Stomach (tissue), 19 donors: ENCODE data around the gene THSD7B. TPM values are rescaled to one million over a fixed set of nuclear protein-coding genes. Genes with fewer than 3 reads are reported as not detected.
A peak's percentile ranks its signal among the peaks of the same experiment; 100 is the strongest.

ENCODE experiments used
- DNase-seq, 2 donors: peaks; one replicate each; pipeline versions ENCODE4 v3.0.0 to v3.0.0-alpha.2; 2013 to 2019
- H3K27ac ChIP-seq, 5 donors: fragments of 200-600 bp in 4 of 5; sonication (generic) in 4 of 5; one replicate each; pipeline ENCODE4 v1.5.1; 2013 to 2019; ENCODE audit warnings: mild to moderate bottlenecking in 1 of 5, moderate library complexity in 1 of 5
- H3K27me3 ChIP-seq, 3 donors: fragments of 200-600 bp; sonication (generic); one replicate each; pipeline ENCODE4 v1.5.1; 2017 to 2019; ENCODE audit warnings: mixed run types in 1 of 3
- H3K36me3 ChIP-seq, 4 donors: fragments of 200-600 bp; sonication (generic); 1 replicate in 3 of 4; 2 replicates in 1 of 4; pipeline ENCODE4 v1.5.1; 2016 to 2019
- H3K4me1 ChIP-seq, 4 donors: fragments of 200-600 bp; sonication (generic); one replicate each; pipeline ENCODE4 v1.5.1; 2016 to 2019
- H3K4me3 ChIP-seq, 4 donors: fragments of 200-600 bp; sonication (generic) in 3 of 4; one replicate each; pipeline ENCODE4 v1.5.1; 2016 to 2019; ENCODE audit warnings: mild to moderate bottlenecking in 1 of 4
- H3K9me3 ChIP-seq, 4 donors: fragments of 200-600 bp; sonication (generic); one replicate each; pipeline ENCODE4 v1.5.1; 2016 to 2019
- CTCF ChIP-seq, 7 experiments: fragments of 450-650 bp in 4 of 7; fragments of 200-600 bp in 3 of 7; sonication (generic) in 3 of 7; IDR thresholded peaks; one replicate each; pipeline ENCODE4 v1.5.1; 2016 to 2019; ENCODE audit warnings: antibody characterized with exemption in 7 of 7, control low read depth in 2 of 7, mild to moderate bottlenecking in 1 of 7
- EP300 ChIP-seq: sonication (generic); formaldehyde crosslinking; IDR thresholded peaks from one replicate; pipeline ENCODE4 v1.6.1; 2017; ENCODE audit warnings: antibody characterized with exemption
- POLR2A ChIP-seq, 4 donors: fragments of 450-650 bp; IDR thresholded peaks; one replicate each; pipeline ENCODE4 v1.6.1; 2016; ENCODE audit warnings: antibody characterized with exemption in 4 of 4, control low read depth in 2 of 4, mild to moderate bottlenecking in 1 of 4, moderate library complexity in 1 of 4
- POLR2AphosphoS5 ChIP-seq, 3 donors: sonication (generic); formaldehyde crosslinking; IDR thresholded peaks; one replicate each; pipeline ENCODE4 v1.6.1; 2016; ENCODE audit warnings: antibody characterized with exemption in 3 of 3
- WGBS, 5 donors: extraction: QIAGEN DNeasy Blood & Tissue Kit in 3 of 5; methylation state at CpG; one replicate each; pipeline versions ENCODE4 v1.1.5 to v1.1.7; 2013 to 2018; 5-methylcytosine and 5-hydroxymethylcytosine counted together
- intact Hi-C: fragments of 100-400 bp; cut with DNase I; formaldehyde crosslinking; loops from one replicate; pipeline ENCODE4 v1.15.1; 2023; ENCODE audit warnings: low total_unique reads
- long read RNA-seq, 10 donors: transcript quantifications; one replicate each; lab custom pipeline, GENCODE V29; 2026
- polyA plus RNA-seq, 3 donors: library from polyadenylated mRNA; stranded (reverse); fragments of 200-250 nt; gene quantifications; one replicate each; pipeline ENCODE4 v1.2.3, GENCODE V29; 2013
- total RNA-seq, 5 donors: library from RNA; depleted of rRNA; stranded (reverse); fragments of >200 nt; gene quantifications; one replicate each; pipeline versions ENCODE4 v1.1.0 to v1.2.3, GENCODE V29; 2014 to 2016
- donor health status: healthy with polysubstance abuse.
- donor health status: Bipolar disorder and iron deficiency.
- donor health status: healthy.

THSD7B gene, protein sequence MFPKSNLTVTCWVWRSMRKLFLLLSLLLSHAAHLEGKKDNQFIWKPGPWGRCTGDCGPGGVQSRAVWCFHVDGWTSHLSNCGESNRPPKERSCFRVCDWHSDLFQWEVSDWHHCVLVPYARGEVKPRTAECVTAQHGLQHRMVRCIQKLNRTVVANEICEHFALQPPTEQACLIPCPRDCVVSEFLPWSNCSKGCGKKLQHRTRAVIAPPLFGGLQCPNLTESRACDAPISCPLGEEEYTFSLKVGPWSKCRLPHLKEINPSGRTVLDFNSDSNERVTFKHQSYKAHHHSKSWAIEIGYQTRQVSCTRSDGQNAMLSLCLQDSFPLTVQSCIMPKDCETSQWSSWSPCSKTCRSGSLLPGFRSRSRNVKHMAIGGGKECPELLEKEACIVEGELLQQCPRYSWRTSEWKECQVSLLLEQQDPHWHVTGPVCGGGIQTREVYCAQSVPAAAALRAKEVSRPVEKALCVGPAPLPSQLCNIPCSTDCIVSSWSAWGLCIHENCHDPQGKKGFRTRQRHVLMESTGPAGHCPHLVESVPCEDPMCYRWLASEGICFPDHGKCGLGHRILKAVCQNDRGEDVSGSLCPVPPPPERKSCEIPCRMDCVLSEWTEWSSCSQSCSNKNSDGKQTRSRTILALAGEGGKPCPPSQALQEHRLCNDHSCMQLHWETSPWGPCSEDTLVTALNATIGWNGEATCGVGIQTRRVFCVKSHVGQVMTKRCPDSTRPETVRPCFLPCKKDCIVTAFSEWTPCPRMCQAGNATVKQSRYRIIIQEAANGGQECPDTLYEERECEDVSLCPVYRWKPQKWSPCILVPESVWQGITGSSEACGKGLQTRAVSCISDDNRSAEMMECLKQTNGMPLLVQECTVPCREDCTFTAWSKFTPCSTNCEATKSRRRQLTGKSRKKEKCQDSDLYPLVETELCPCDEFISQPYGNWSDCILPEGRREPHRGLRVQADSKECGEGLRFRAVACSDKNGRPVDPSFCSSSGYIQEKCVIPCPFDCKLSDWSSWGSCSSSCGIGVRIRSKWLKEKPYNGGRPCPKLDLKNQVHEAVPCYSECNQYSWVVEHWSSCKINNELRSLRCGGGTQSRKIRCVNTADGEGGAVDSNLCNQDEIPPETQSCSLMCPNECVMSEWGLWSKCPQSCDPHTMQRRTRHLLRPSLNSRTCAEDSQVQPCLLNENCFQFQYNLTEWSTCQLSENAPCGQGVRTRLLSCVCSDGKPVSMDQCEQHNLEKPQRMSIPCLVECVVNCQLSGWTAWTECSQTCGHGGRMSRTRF (N-terminal part only)
- total RNA-seq (1 to 10 TPM in 1 of 5 donors, not detected in 4; 4.4 TPM), polyA plus RNA-seq (under 1 TPM in 1 of 3 donors, not detected in 2; 0.05 TPM)
- long read RNA-seq, donor 1 = 0 reads
- long read RNA-seq, donor 2 = 0 reads
- long read RNA-seq, donor 3 = 0 reads
- long read RNA-seq, donor 4 = 0 reads
- long read RNA-seq, donor 5 = 0 reads
- long read RNA-seq, donor 6 = 0 reads
- long read RNA-seq, donor 7 = 0 reads
- long read RNA-seq, donor 8 = 0 reads
- long read RNA-seq, donor 9 = 0 reads
- long read RNA-seq, donor 10 = 0 reads

DNA sequence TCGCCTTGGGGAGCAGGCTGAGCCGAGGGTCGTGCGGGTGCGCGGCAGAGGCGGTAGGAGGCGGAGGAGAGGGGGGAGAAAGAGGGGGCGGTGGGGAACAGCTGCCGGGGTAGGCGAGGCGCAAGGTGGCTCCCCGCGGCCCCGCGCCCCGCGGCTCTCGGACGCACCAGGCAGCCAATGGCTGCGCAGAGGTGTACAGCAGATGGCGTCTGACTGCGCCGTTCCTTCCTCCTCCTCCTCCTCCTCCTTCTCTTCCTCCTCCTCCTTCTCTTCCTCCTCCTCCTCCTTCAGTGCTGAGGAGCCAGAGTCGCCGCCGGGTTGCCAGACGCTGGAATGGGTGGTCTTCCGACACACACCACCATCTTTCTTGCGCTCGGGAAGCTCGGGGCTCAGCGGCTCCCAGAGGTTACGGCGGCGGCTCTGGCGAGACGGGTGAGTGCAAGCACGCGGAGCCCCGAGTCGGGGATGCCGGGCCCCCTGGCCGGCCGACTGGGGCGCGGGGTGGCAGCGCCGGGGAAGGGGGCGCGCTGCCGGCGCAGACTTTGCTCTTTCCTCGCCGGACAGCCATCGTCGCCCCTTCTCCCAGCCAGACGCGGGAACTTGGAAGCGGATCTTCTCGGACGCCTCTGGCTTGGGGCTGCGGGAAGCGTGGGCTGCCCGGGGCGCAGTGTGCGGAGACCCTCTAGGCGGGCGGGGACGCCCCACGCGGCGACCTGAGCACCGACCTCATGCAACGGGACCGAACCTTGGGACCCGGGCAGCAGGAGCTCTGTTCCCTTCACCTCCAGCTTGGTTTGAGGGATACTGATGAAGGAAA, at the start of gene THSD7B:
Gene THSD7B, plus strand, starts transcription at position 290 of the 817 bp plus-strand sequence. CDS start 116,634 bp downstream, outside the sequence.
- no peaks in the 10 kb centered on the region for H3K9me3 ChIP-seq
- intact Hi-C loops = no loop called here
- peak within 1 kb of the TSS; percentile 42 to 52 (median 46) for H3K4me3 ChIP-seq
- H3K4me1 ChIP-seq = peaks cover 0 to 29% (median 15%) of the 10 kb centered on the region in 4 donors
- H3K27ac ChIP-seq = no peak within 1 kb of the TSS
- no peak for TF ChIP-seq EP300
- TF ChIP-seq POLR2AphosphoS5 (IDR thresholded peaks at IDR 0.05) = no peak
- no peak for TF ChIP-seq CTCF (IDR thresholded peaks at IDR 0.05)
- no peak for TF ChIP-seq POLR2A (IDR thresholded peaks at IDR 0.05)
- DNase-seq = peak in 1 of 2 donors; percentile 44
- WGBS, 5 donors = 3 to 5% (median 4%) methylated on average over 42 to 76 of the region's 77 CpGs
- no peaks in the 10 kb centered on the region for H3K36me3 ChIP-seq
- peaks cover 0 to 55% (median 23%) of the 10 kb centered on the region in 3 donors for H3K27me3 ChIP-seq

DNA sequence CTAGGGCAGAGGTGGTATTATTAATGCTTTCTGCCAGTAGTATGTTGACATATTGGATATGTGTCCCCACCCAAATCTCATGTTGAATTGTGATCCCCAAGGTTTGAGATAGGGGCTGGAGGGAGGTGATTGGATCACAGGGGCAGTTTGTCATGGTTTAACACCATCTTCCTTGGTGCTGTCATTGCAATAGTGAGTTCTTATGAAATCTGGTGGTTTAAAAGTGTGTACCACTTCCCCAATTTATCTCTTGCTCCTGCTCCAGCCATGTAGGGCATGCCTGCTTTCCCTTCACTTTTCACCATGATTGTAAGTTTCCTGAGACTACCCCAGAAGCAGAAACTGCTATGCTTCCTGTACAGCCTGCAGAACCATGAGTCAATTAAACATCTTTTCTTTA, 47.1 kb upstream of the THSD7B start:
- no peaks in the 10 kb centered on the region for H3K27me3 ChIP-seq
- DNase-seq = no peak
- no peaks in the 10 kb centered on the region for H3K4me1 ChIP-seq
- H3K27ac ChIP-seq = no peak overlapping the region
- TF ChIP-seq POLR2AphosphoS5 (IDR thresholded peaks at IDR 0.05) (no peak), POLR2A (IDR thresholded peaks at IDR 0.05) (no peak), CTCF (IDR thresholded peaks at IDR 0.05) (no peak), EP300 (no peak)
- no peaks in the 10 kb centered on the region for H3K36me3 ChIP-seq
- H3K9me3 ChIP-seq = peaks cover 0 to 7% (median 0%) of the 10 kb centered on the region in 4 donors
- no peak overlapping the region for H3K4me3 ChIP-seq
- intact Hi-C loops = no loop called here

- H3K27ac ChIP-seq = no peak overlapping the region
- TF ChIP-seq POLR2AphosphoS5 (IDR thresholded peaks at IDR 0.05) (no peak), CTCF (IDR thresholded peaks at IDR 0.05) (no peak), EP300 (no peak), POLR2A (IDR thresholded peaks at IDR 0.05) (no peak)
- H3K9me3 ChIP-seq = peaks cover 0 to 10% (median 2%) of the 10 kb centered on the region in 4 donors
- intact Hi-C loops = no loop called here
- 60 to 79% (median 71%) methylated on average over 4 of the region's 4 CpGs for WGBS, 5 donors
- DNase-seq = peak in 1 of 2 donors; percentile 8
- no peaks in the 10 kb centered on the region for H3K36me3 ChIP-seq
- no peak overlapping the region for H3K4me3 ChIP-seq
- no peaks in the 10 kb centered on the region for H3K4me1 ChIP-seq
- peaks cover 0 to 8% (median 0%) of the 10 kb centered on the region in 3 donors for H3K27me3 ChIP-seq
Observed at GRCh38 chr2:136727973-136728699, 37.2 kb upstream of the THSD7B start.
